Stimulated activated CD8-positive, alpha-beta memory T cell treated with anti-CD3 and anti-CD28 coated beads, Interleukin-4, amount 100 ng/mL, for 48 hours (primary cell): Measurements from ENCODE around the gene PCDHB10.
A peak's percentile ranks its signal among the peaks of the same experiment; 100 is the strongest.
"Not testable (repeated sequence)": the region's sequence is repeated elsewhere in the genome, so short reads cannot be mapped to it uniquely, and the experiment has no call there.

ENCODE experiments used
- DNase-seq: peaks from one replicate; pipeline ENCODE4 v3.0.0-alpha.2; 2020

Gene PCDHB10

GRCh38 chr5:141192110-141192725 lies at the start of gene PCDHB10:
TSS of gene PCDHB10 (plus strand) at chr5:141192353. CDS start at chr5:141192553, 200 bp downstream.
- peak; percentile 57 for DNase-seq

DNA sequence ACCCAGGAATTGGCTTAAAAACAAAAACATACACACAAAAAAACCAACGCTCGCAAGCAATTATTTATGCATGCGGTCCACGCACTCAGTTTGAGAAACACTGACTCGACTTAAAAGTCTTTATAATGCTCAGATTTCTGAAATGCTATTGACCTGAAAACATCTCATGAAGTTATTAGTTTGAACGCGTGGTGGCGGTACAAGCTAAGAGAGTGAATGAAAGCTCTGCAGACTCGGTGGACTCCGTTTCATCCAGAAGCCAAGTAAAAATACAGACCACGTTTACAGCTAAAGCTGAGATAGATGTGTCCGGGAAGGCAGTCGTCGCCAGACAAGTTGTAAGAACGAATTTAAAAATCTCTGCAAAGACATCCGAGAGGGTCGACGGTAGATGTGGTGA lies 42.3 kb upstream of the PCDHB10 start, which contains the start of gene PCDHB6:
PCDHB6 (plus strand) TSS at position 246 of the 400 bp plus-strand sequence. CDS start 201 bp downstream, outside the sequence.
- DNase-seq: no peak

DNA sequence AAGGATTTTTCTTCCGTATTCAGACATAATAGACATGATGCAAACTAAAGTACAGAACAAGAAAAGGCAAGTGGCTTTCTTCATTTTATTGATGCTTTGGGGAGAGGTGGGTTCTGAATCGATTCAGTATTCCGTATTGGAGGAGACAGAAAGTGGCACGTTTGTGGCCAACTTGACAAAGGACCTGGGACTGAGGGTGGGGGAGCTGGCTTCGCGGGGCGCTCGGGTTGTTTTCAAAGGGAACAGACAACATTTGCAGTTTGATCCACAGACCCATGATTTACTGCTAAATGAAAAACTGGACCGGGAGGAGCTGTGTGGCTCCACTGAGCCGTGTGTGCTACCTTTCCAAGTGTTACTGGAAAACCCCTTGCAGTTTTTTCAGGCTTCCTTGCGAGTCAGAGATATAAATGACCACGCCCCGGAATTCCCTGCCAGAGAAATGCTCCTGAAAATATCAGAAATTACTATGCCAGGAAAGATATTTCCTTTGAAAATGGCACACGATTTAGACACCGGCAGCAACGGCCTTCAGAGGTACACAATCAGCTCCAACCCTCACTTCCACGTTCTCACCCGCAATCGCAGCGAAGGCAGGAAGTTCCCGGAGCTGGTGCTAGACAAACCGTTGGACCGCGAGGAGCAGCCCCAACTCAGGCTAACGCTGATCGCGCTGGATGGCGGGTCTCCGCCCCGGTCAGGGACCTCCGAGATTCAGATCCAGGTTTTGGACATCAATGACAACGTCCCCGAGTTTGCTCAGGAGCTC lies 41.7 kb upstream of the PCDHB10 start:
- no peak for DNase-seq

DNA sequence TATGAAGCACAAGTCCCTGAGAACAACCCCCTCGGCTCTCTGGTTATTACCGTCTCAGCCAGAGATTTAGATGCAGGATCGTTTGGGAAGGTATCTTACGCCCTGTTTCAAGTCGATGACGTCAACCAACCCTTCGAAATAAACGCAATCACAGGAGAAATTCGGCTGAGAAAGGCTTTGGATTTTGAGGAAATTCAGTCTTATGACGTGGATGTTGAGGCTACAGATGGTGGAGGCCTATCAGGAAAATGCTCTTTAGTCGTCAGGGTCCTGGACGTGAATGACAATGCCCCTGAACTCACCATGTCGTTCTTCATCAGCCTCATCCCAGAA lies 41.2 kb upstream of the PCDHB10 start:
- DNase-seq: no peak

GRCh38 chr5:141151632-141152031 lies 40.5 kb upstream of the PCDHB10 start:
- DNase-seq: not testable (repeated sequence)

DNA sequence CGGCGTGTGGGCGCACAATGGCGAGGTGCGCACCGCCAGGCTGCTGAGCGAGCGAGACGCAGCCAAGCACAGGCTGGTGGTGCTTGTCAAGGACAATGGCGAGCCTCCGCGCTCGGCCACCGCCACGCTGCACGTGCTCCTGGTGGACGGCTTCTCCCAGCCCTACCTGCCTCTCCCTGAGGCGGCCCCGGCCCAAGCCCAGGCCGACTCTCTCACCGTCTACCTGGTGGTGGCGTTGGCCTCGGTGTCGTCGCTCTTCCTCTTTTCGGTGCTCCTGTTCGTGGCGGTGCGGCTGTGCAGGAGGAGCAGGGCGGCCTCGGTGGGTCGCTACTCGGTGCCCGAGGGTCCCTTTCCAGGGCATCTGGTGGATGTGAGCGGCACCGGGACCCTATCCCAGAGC lies 40.1 kb upstream of the PCDHB10 start:
- not testable (repeated sequence) for DNase-seq

- DNase-seq: no peak
Observed at GRCh38 chr5:141155540-141156374, 36.4 kb upstream of the PCDHB10 start.

GRCh38 chr5:141157356-141157755 lies 34.8 kb upstream of the PCDHB10 start:
- not testable (repeated sequence) for DNase-seq

GRCh38 chr5:141157901-141158300 lies 34.3 kb upstream of the PCDHB10 start:
- not testable (repeated sequence) for DNase-seq

DNA sequence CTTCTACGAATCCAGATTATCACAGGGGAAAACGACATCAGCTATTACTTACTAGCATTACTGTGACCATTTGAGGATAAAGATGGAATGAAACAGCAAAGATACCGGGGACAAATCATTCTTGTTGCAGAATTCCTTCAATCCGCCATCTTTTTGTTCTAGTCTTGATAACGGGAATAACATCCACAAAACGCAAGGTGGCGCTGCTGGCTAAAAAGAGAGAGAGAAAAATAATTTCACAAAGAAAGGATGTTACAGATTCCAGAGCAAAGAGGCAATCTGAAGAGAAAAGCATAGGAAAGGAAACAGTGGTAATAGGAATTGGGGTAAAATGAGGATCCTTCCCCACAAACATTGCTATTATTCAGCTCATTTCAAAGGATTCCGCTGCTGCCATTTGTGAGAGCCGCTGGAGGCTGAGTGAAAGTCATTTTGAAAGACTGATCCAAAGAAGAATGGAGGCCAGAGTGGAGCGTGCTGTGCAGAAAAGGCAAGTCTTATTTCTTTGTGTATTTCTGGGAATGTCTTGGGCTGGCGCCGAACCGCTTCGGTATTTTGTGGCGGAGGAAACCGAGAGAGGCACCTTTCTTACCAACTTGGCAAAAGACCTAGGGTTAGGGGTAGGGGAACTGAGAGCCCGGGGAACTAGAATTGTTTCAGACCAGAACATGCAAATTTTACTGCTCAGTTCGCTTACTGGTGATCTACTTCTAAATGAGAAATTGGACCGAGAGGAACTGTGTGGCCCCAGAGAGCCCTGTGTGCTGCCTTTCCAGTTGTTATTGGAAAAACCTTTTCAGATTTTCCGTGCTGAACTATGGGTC lies 19.6 kb upstream of the PCDHB10 start, which contains the start of gene PCDHB7:
PCDHB7 (plus strand) TSS at position 264 of the 824 bp plus-strand sequence; CDS start at position 456, 192 bp downstream.
- no peak for DNase-seq

DNA sequence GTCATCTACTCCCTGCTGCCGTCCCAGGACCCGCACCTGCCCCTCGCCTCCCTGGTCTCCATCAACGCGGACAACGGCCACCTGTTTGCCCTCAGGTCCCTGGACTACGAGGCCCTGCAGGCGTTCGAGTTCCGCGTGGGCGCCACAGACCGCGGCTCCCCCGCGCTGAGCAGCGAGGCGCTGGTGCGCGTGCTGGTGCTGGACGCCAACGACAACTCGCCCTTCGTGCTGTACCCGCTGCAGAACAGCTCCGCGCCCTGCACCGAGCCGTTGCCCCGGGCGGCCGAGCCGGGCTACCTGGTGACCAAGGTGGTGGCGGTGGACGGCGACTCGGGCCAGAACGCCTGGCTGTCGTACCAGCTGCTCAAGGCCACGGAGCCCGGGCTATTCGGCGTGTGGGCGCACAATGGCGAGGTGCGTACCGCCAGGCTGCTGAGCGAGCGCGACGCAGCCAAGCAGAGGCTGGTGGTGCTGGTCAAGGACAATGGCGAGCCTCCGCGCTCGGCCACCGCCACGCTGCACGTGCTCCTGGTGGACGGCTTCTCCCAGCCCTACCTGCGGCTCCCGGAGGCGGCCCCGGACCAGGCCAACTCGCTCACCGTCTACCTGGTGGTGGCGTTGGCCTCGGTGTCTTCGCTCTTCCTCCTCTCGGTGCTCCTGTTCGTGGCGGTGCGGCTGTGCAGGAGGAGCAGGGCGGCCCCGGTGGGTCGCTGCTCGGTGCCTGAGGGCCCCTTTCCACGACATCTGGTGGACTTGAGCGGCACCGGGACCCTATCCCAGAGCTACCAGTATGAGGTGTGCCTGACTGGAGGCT lies 17.7 kb upstream of the PCDHB10 start:
- not testable (repeated sequence) for DNase-seq

GRCh38 chr5:141175933-141176332 lies 16.2 kb upstream of the PCDHB10 start:
- DNase-seq: no peak

DNA sequence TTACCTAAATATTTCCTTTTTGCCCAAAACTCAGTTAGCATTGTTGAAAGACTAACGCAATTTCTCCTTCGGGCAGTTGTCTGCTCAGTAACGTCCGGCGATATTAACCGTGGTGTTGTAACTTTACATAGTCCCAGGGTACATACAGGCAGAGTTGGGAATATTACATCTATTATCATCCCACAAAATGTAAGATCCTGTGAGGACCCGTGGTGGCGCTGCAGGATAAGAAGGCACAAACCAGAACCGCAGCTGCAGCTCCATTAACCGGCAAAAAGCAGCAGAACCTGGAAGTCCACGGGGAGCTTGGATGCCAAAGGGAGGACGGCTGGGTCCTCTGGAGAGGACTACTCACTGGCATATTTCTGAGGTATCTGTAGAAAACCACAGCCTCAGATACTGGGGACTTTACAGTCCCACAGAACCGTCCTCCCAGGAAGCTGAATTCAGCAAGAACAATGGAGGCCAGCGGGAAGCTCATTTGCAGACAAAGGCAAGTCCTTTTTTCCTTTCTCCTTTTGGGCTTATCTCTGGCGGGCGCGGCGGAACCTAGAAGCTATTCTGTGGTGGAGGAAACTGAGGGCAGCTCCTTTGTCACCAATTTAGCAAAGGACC lies 14.5 kb upstream of the PCDHB10 start, which contains the start of gene PCDHB8:
PCDHB8 (plus strand) TSS at position 214 of the 615 bp plus-strand sequence; CDS start at position 459, 245 bp downstream.
- DNase-seq: not testable (repeated sequence)

DNA sequence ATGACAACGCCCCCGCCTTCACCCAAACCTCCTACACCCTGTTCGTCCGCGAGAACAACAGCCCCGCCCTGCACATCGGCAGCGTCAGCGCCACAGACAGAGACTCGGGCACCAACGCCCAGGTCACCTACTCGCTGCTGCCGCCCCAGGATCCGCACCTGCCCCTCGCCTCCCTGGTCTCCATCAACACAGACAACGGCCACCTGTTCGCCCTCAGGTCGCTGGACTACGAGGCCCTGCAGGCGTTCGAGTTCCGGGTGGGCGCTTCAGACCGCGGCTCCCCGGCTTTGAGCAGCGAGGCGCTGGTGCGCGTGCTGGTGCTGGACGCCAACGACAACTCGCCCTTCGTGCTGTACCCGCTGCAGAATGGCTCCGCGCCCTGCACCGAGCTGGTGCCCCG lies 12.8 kb upstream of the PCDHB10 start:
- not testable (repeated sequence) for DNase-seq

- not testable (repeated sequence) for DNase-seq
Observed at GRCh38 chr5:141179876-141180275, 12.3 kb upstream of the PCDHB10 start.

GRCh38 chr5:141180313-141180712 lies 11.8 kb upstream of the PCDHB10 start:
- DNase-seq: no peak

DNA sequence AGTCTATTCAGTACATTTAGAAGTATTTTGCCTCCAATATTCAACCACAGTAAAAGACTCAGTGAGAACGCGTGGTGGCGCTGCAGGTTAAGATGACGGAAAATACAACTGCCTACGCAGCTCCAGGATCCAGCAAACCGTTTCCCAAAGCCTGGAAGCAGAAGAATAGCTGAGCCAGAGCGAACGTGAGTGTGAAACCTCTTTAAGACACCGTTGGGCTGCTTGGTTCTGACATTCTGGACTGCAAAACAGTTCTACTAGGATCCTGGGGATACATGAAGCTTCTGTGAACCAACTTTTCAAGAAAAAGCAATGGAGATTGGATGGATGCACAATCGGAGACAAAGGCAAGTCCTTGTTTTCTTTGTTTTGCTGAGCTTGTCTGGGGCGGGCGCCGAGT lies 9.9 kb upstream of the PCDHB10 start, which contains the start of gene PCDHB16:
PCDHB16 (plus strand) TSS at position 140 of the 400 bp plus-strand sequence; CDS start at position 313, 173 bp downstream.
- DNase-seq: no peak

GRCh38 chr5:141184117-141184855 lies 7.9 kb upstream of the PCDHB10 start:
- DNase-seq: not testable (repeated sequence)

- peak; percentile 53 for DNase-seq
Observed at GRCh38 chr5:141186897-141187512, 5.1 kb upstream of the PCDHB10 start, which contains the start of gene PCDHB9. TSS of gene PCDHB9 (plus strand) at chr5:141187161. CDS start at chr5:141187319, 158 bp downstream.
